Amniotic stem cell (primary cell): ENCODE measurements around the gene NBPF9.
"Not testable (repeated sequence)": the region's sequence is repeated elsewhere in the genome, so short reads cannot be mapped to it uniquely, and the experiment has no call there.

ENCODE experiments used
- DNase-seq: peaks from one replicate; lab custom pipeline; 2025; lab: John Stamatoyannopoulos, UW

NBPF9 gene

GRCh38 chr1:149012599-149012998 is 90.8 kb downstream of the NBPF9 start:
- DNase-seq = not testable (repeated sequence)

DNA sequence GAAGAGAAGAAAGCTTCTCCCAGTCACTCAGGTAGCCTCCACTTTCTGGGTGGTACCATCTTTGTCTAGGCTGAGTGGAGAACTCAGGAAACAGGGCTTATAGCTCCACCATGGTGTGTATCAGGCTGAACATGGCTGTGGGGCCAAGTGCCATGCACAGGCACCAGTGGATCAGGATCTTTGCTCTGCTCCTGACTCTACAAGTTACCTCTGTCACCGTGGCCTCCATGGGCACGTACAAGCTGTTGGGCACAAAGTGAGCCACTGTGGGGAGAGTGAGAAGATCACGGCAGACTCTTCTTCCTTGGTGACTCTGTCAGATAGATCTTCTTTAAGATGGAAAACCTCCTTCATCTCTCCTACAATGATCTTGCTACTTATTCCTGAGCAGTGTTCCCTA is 93.6 kb downstream of the NBPF9 start:
- not testable (repeated sequence) for DNase-seq

DNA sequence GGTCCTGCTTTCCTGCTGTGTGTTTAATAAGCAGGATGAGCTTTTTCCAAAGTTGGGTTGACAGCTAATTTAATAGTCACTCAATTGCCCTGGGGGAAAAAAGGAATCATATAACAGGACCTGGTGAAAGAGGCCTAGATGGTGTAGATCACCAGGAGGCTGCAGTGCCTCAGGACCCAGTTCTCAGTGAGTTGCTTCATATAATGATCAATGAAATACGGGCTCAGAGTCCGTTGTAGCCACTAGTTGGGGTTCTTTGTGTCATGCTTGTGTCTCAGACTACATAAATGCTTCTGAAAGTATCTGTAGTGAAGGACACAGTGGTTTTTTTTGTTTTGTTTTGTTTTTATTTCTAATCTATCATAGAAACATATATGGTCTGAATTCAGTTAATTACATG is 94.6 kb downstream of the NBPF9 start:
- DNase-seq = not testable (repeated sequence)

GRCh38 chr1:149008326-149008725 is 95.0 kb downstream of the NBPF9 start:
- not testable (repeated sequence) for DNase-seq
